ELR (cell line): Measurements from ENCODE around the gene ATG101.
"Not testable (repeated sequence)": the region's sequence is repeated elsewhere in the genome, so short reads cannot be mapped to it uniquely, and the experiment has no call there.

ENCODE experiments used
- DNase-seq: peaks from one replicate; pipeline ENCODE4 v3.0.0-alpha.2; 2015; ENCODE audit warnings: low read depth

ATG101 gene

GRCh38 chr12:52097045-52097666 lies 27.4 kb downstream of the ATG101 start:
- no peak for DNase-seq

- DNase-seq, result not testable (repeated sequence)
Observed at GRCh38 chr12:52104431-52105089, 34.8 kb downstream of the ATG101 start.

- peak; percentile 22 for DNase-seq
Observed at GRCh38 chr12:52116222-52117125, 46.7 kb downstream of the ATG101 start.

DNA sequence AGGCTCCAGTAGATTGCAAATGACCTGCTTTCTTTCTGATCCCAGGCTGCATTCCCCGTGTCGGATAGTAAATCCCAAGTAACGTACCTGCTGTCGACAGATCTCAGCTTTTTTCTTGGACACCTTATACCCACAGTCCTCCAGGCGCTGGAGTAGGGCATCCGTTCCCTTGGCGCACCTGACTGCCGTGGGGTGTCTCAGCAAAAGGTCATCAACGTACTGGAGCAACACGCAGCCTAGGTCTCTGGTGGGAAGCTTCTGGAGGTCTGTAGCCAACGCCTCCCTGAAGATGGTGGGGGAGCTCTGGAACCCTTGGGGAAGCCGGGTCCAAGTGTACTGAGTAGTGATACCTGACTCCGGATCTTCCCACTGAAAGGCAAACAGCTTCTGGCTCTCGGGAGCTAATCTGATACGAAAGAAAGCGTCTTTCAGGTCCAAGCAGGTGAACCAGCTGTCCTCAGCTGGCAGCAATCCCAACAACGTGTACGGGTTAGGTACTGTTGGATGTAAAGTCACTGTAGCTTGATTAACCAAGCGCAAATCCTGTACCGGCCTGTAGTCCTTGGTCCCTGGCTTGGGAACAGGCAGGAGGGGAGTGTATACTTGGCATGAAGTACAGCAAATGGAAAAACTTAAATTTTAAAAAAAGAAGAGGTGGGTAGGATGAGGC lies 48.2 kb downstream of the ATG101 start:
- not testable (repeated sequence) for DNase-seq

- peak; percentile 43 for DNase-seq
Observed at GRCh38 chr12:52119398-52120254, 49.8 kb downstream of the ATG101 start.

GRCh38 chr12:52120951-52121823 lies 51.4 kb downstream of the ATG101 start:
- peak; percentile 56 for DNase-seq

- DNase-seq, result peak; percentile 73
Observed at GRCh38 chr12:52121824-52122539, 52.2 kb downstream of the ATG101 start.

DNA sequence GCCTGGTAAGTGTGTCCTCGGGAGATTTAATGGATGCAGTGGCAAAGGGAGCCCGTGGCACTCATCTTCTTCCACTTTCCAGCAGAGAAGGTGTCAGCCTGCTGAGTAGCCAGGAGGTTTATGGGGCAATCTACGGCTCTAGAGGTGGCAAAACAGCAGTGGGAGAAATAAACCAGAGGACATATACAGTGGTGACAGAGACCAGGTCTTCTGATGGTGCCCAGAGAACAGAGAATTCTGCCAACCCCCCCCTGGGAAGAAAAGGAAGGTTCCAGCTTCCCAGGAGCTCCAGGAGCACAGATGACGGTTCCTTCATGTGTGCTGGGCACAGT lies 52.7 kb downstream of the ATG101 start:
- no peak for DNase-seq

GRCh38 chr12:52122904-52123303 lies 53.1 kb downstream of the ATG101 start:
- DNase-seq, result no peak

DNA sequence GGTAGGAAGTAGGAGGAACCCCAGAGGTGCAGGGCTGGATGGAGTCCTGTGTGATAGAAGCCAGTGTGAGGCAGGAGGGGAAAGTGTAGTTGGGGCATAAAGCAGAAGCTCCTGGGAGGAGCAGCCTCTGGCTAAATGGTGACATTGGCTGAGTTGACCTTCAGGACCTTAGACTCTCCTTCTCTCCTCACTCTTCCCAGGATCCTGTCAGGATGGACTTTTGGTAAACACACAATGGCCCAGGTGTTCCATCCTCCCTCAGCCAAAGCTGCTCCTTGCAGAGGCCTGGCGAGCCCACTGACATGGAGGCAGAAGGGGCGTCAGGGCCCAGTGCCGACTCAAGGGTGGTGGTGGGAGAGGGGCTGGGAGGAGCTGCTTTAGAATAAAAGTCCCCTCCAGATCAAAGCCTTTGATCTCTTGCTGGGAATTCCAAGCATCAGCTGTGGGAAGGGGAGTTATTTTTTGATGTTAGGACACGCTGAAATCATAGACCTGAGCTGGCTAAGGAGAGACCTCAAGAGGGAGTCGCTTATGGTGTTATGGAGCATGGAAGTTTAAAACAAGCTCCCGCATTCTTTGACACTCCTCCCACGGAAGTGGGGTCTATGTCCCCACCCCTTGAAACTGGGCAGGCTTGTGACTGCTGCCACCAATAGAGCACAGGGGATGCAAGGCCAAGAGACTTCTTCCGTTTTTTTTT lies 53.9 kb downstream of the ATG101 start:
- no peak for DNase-seq

GRCh38 chr12:52125476-52125900 lies 55.7 kb downstream of the ATG101 start:
- no peak for DNase-seq

DNA sequence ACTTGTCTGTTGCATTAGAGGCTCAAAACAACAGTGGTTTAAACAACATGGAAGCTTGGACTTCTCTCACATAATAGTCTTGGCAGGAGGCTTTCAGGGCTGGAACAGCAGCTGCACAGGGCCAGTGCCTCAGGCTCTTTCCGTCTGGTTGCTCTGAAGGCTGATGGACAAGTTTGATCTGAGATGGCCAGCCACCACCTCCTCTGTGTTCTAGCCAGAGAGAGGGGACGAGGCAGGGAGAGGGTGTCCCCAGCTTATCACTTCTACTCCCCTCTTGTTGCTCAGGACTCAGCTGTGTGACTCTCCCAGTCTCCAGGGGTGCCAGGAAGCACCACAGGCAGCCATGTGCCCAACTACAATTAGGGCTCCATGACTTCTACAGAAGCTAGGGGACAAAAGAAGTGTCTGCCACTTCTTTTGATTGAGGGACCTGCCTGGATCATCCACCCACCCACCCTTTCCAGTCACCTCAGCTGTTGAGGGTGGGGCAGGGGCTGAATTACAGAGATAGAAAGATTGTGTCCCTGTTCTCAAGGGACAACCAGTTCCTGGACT lies 56.3 kb downstream of the ATG101 start:
- DNase-seq, result no peak
